Stromal cell of bone marrow (primary cell): ENCODE results near the gene PDXK.
"Not testable (repeated sequence)": the region's sequence is repeated elsewhere in the genome, so short reads cannot be mapped to it uniquely, and the experiment has no call there.

Source experiments
- DNase-seq: peaks from one replicate; pipeline ENCODE4 v3.0.0-alpha.2; 2012; ENCODE audit warnings: low read depth

PDXK gene

DNA sequence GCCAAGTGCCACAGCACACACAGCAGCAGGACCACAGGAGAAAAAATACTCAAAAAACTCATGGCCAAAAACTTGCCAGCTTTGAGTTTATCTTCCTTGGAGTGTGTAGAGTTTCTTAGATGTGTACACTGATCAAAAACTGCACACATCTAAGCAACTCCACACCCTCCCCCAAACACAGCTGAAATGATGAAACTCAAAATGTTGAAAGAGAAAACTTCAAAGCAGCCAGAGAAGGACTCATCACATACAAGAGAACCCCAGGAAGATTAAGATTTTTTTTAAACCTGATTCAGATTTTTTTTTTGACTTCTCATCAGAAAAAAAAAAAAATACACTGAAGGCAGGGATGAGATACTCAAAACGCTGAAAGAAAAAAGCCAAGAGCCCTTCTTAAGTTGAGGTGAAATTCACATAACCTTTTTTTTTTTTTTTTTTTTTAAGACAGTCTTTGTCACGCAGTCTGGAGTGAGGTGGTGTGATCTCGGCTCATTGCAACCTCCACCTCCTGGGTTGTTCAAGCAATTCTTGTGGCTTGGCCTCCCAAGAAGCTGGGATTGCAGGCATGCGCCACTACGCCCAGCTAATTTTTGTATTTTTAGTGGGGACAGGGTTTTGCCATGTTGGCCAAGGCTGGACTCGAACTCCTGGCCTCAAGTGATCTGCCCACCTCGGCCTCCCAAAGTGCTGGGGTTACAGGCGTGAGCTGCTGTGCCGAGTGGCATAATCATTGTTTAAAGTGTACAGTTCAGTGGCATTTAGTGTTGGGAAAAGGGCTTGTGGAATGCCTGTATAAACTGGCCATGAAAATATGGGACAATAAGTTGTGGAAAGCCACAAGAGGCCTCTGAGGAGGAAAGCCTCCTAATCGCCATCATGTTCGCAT is 20.9 kb upstream of the PDXK start:
- no peak for DNase-seq

- not testable (repeated sequence) for DNase-seq
These were observed 19.5 kb upstream of the PDXK start for GRCh38 chr21:43699492-43699777.

DNA sequence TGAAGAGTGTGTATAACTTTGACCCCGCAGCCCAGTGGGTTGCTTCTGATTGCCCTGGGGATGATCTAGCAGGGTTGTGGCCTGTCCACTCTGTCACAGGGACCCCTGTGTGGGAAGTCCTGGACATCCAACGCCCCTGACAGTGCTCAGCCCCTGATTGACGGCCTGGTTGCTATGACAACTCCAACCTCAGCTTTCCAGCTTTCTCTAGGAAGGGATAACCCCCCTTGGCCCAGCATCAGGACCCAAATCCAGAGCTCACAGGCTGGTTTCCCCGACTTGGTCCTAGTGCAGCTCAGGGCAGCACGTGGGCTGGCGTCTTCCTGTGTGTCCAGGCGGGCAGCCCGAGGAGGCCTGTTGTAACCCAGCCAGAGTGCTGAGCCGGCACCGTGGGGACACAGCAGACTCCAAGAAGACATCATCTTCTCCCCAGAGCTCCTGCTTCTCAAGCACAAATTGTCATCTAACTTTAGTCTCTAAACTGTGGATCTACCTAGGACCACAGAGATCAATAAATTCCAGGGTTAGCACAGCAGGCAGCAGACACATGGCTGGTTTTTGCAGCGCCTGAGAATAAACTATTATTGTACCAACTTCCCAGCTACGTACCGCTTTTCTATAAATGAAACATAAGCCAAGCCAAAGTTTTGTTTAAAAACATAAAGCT is 18.9 kb upstream of the PDXK start:
- DNase-seq: no peak

DNA sequence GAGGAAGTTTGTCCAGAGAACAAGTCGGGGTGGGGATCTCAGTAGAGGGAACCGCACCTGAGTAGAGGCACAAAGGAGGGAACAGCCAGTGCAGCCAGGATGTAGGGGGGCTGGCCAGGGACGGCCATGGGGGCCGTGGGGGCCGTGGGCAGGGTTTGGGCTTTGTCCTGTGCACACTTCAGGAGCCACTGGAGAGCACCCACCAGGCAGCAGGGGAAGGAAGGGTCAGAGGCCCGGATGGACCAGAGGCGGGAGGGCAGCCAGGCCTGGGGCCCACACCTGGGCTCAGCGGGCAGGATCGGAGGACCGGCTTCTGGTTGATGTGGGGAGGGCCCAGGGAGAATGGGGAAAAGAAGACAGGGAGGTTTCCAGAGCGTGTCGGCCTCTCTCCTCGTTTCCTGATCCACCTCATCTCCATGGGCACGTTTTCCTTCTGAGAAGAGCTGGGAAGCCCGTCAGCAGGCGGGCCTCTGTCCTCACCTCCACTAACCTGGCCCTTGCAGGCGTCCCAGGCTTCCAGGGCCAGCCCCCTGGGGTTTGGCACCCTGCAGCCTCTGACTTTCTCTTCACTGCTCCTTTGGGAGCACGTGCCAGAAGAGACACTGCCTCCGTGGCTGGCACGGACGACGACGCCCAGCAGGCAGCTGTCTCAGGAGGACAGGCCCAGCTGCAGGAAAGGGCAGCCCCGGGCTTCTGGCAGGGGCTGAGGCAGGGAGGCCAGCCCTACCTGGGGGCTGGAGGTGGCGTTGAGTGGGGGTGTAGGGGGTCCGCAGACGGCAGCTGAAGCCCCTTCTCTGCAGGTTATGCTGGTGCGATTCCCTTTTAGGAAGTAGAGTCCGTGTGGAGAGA is 16.8 kb upstream of the PDXK start:
- no peak for DNase-seq

DNA sequence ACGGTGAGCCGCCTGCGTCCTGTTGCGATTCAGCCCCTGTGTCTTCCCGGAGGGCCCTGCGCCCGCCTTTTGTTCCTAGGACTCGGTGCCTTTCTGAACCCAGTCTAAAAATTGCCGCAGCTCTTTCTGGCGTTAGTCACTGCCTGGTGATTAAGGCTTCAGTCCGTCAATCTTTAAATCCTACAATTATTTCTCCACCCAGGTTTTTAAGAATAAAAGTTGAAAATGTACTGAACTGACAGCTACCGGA is 16.2 kb upstream of the PDXK start:
- no peak for DNase-seq

- DNase-seq: peak; percentile 57
These were observed 15.7 kb upstream of the PDXK start for GRCh38 chr21:43703035-43703880.

DNA sequence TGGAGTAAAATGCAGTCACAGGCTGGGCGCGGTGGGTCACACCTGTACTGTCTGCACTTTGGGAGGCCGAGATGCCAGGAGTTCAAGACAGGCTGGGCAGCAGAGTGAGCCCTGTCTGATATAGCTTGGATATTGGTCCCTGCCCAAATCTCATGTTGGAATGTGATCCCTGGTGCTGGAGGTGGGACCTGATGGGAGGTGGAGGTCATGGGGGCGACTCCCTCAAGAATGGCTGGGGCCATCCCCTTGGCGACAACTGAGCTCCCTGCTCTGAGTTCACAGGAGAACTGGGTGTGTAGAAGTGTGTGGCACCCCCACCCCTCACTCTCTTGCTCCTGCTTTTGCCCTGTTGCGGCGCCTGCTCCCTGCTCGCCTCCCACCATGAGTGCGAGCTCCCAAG is 11.5 kb upstream of the PDXK start:
- DNase-seq: no peak

- DNase-seq: no peak
These were observed 10.1 kb upstream of the PDXK start for GRCh38 chr21:43708745-43709381.

DNA sequence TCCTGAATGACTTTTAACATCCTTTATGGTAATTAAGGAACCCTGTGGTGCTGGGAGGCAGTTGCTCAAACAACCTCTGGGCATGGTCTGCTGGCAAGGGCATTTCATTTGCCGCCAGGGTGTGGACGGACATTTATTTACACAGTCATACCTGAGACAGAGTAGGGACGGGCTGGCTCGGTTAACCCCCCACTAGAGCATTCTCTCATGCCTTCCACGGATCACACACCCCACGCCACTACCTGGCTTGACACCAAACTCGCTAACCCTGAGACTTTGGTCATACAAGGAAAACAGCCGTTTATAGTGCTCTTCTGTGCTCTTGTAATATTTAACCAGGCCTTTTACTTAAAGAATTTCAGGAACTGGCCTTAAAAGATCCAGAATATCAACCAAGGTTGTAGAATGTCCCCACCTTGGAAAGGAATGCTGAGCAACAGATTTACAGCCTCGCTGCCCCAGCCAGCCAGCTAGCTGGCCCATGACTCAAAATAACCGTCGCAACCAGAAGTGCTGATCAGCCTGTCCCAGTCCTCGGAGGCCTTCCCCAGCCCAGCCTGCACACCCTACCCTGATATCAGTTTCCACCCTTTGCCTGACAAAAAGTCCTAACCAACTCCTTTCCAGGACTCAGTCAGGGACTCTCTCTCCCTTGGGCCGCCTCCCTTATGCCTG is 6.5 kb upstream of the PDXK start:
- no peak for DNase-seq

DNA sequence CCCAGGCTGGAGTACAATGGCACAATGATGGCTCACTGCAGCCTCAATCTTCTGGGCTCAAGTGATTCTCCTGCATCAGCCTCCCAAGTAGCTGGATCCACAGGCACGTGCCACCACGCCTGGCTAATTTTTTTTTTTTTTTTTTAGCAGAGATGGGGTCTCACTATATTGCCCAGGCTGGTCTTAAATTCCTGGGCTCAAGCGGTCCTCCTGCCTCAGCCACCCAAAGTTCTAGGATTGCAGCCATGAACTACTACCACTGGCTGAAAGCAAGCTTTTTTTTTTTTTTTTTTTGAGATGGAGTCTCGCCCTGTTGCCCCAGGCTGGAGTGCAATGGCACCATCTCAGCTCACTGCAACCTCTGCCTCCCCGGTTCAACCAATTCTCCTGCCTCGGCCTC is 5.8 kb upstream of the PDXK start:
- not testable (repeated sequence) for DNase-seq

DNA sequence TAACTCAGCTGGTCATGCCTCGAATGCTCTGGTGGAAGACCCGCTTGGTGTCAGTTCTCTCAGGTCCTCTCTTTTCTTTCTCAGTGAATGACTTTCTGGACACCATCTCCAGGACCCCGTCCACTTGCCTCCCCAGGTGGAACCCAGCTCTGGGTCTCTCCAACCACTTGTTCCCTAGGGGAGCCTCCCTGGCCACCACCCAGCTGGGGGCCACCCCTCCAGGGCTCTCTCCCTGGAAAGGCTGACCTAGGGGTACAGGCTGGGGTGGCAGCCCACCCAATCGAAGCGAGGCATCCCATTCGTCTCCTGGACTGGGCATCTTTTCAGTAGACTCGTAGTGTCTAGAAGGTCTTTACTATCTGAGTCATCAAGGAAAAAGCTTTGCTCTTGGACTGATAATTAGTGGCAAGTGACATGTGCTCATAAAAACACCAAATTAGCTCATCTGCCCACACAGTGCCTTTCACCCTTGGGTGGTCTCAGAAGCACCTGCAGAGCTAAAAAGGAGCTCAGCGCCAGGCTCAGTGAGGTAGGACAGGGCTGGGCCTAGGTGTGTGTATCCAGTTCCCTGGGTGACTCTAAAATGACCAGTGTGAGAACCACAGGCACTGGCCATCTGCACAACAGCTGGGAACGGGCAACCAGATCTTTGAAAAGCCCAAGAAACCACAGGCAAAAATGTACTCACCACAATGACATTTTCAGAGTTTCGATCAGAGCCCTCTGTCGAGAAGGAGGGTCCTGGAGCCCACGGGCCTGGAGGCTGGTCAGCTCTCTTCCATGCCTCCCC is 2.4 kb upstream of the PDXK start:
- DNase-seq: no peak

GRCh38 chr21:43717166-43717853 is 1.6 kb upstream of the PDXK start:
- DNase-seq: no peak

GRCh38 chr21:43717967-43718871 is 710 bp upstream of the PDXK start:
- no peak for DNase-seq

DNA sequence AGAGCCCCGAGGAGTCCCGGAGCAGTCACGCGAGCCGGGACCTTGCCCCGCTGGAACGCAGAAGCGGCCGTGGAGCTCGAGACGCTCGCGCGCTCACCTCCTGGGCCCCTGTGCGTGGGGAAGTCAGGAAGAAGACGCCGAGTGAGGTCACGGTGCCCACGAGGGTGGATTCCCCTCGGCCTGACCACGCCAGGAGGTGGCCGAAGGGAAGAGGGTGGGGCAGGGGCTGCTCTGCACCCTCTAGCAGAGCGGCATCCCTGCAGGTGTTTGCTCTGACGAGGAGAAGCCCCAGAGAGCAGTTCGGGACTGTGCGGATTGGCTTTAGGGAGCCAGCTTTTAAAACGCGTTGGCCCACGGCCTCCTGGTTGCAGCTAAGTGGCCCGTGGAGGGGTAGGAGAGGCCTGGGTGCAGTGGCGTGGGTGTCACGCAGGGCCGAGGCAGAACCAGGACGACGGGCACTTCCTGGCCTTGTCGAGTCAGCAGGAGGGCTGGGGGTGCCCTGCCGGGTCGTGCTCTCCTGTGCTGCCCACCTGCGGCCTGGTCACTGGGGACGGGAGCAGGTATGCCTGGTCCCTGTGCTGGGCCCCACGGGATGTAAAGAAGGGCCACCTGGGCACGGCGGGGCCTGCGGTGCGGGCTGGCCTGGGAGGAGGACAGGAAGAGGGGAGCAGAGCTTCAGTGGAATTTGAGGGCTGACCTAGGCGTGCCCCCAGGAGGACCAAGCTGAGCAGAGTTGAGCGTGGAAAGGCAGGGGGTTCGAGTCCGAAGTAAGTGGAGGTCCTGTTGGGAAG is 1.0 kb downstream of the PDXK start:
- DNase-seq: no peak

DNA sequence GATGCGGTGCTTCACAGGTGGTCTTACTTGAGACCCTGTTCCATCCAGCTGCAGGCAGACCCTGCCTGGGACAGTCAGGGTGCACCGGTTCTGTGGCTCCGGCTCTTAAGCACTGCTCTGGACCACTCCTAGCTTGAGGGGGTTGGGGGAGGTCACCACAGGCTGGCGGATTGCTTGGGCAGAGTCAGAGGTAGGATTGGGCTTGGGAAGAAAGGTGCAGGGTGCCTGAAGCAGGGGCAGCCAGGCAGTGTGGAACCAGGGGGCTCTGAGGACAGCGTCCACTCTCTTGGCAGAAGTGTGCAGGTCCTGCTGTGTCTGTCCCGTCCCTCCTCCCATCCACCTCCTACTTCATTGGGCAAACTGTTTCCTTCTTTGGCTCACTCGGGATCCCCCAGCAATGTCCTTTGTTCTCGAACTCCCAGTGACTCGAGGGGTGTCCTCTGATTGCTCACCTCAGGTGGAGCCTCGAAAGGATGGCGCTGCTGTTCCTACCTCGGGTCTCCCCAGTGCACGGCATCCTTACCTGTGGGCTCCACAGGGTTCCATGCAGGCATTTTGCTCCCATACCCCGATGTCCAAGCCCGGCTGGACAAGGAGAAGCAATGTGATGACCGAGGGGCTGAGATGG is 1.7 kb downstream of the PDXK start:
- DNase-seq: no peak

GRCh38 chr21:43721206-43721605 is 2.3 kb downstream of the PDXK start:
- DNase-seq: no peak

DNA sequence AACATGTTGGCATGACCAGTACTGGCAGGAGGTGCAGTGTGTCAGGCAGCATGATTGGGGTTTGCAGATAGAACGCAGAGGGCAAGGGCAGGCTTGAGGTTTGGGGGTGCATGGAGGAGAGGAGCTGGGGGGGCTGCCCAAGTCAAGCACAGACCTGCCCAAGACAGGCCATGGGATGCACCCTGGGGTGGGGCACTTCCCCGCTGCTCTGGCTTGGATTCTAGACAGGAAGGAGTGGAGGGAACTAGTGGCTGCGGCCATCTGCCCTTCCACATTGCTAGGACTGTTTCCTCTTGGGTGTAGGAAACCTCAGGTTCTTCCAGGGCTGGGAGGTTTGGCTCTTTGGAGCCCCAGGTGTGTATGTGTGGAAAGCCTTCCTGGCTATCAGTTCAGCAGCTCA is 3.0 kb downstream of the PDXK start:
- DNase-seq: no peak
